Hindlimb muscle (tissue), 1 donor: Measurements from ENCODE around the gene MRGPRF. TPM values are rescaled to one million over a fixed set of nuclear protein-coding genes. Genes with fewer than 3 reads are reported as not detected.
A peak's percentile ranks its signal among the peaks of the same experiment; 100 is the strongest.

Experiments used
- DNase-seq: peaks from one replicate; pipeline ENCODE4 v3.0.0-alpha.2; 2013
- polyA plus RNA-seq: library from polyadenylated mRNA; unstranded; fragments of 120-200 nt; gene quantifications from one replicate; pipeline ENCODE4 v1.2.1, GENCODE V29; 2013; ENCODE audit not compliant: insufficient read length

MRGPRF gene, protein sequence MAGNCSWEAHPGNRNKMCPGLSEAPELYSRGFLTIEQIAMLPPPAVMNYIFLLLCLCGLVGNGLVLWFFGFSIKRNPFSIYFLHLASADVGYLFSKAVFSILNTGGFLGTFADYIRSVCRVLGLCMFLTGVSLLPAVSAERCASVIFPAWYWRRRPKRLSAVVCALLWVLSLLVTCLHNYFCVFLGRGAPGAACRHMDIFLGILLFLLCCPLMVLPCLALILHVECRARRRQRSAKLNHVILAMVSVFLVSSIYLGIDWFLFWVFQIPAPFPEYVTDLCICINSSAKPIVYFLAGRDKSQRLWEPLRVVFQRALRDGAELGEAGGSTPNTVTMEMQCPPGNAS
- 17.4 TPM for polyA plus RNA-seq

- peak; percentile 94 for DNase-seq
Observed at GRCh38 chr11:69013009-69013951, at the start of gene MRGPRF. Gene MRGPRF (minus strand): TSS chr11:69013246. CDS start chr11:69009901, 3,345 bp downstream.

DNA sequence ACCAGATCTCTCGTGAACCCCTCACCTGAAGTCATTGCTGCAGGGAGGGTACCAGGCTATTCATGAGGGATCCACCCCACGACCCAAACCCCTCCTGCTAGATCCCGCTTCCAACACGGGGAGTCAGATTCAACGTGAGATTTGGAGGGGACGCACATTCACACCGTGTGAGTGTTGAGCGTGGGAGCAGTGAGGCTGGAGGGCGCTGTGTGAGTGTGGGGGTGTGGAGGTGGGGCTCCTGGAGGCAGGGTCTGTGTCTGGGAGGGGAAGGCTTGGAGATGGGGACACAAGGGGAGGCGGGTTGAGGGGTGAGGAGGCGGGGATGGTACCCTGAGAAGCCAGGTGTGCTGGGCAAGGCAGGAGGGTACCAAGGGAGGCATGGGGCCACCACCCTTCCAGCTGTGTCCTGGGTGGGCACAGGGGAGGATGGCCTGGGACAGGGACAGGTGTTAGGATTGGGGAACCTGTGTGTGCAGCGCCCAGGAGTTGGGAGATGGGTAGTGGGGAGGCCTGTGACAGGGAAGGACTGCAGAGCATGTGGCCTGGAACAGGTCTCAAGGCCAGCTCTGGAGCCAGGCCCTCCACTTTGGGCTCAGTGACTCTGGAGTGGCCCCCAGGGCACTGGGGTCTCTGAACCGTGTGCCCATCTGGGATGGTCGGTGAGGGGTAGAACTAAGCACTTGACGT lies 49.3 kb upstream of the MRGPRF start:
- no peak for DNase-seq

- no peak for DNase-seq
Observed at GRCh38 chr11:69061713-69062053, 48.6 kb upstream of the MRGPRF start.

DNA sequence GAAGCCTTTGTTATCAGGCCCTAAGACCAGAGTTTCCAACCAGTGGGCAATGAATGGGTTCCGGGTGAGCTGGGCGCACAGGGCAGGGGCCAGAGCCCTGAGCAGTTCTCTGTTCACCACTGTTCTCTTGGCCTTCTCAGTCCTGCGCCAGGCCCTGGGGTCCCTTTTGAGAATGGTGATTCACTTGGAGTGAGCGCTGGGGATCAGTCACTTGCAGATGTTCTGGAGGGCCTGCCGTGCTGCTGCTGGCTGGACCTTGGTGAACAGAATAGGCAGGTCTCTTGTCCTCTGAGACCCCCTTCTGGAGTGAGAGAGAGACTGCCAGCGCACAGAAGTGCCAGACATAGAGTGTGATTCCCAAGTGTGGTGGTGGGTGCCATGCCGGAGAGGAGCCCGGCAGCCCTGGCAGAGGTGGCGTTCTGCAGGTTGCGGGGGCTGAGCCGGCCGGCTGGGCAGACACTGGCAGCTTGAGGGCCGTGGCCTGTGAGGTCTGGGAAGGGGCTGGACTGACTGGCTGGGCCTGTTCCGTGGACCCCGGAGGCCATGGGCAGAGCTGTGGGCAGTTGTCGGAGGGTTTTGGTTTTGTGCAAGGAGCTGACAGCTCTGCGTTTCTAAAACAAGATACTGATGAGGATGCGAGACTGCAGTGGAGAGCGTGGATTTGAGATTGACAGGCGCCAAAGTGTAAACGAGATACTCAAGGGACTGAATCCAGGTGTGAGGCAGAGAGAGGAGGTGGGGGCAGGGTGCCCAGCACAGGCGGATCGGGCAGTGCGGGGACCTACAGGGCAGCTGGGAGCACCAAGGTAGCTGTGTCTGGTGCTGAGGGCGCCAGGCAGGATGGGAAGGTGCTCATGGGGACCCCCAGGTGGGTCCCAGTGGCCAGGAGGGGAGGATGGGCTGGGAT lies 48.0 kb upstream of the MRGPRF start:
- no peak for DNase-seq

GRCh38 chr11:69059985-69060384 lies 46.9 kb upstream of the MRGPRF start:
- DNase-seq = no peak

- DNase-seq = no peak
Observed at GRCh38 chr11:69059429-69059828, 46.4 kb upstream of the MRGPRF start.

- no peak for DNase-seq
Observed at GRCh38 chr11:69058511-69059270, 45.6 kb upstream of the MRGPRF start.

DNA sequence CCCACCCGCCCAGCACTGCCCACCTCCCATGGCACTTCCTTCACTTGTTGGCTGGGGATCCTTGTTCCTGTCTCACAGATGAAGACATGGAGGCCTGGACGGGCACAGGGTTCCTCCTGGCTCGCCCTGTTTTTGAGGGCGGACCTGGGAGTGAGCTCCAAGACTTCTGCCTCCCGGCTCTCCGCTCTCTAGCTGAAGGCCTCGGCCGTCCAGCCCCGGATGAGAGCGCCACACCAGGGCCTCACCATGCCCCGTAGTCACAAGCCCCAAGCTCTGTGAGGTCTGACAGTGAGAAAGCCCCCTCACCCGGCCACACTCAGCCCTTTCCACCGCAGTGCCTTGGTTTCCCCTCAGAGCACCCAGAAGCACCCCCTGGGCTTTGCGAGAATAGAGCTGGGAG lies 44.8 kb upstream of the MRGPRF start:
- DNase-seq = no peak

- no peak for DNase-seq
Observed at GRCh38 chr11:69057236-69057635, 44.2 kb upstream of the MRGPRF start.

DNA sequence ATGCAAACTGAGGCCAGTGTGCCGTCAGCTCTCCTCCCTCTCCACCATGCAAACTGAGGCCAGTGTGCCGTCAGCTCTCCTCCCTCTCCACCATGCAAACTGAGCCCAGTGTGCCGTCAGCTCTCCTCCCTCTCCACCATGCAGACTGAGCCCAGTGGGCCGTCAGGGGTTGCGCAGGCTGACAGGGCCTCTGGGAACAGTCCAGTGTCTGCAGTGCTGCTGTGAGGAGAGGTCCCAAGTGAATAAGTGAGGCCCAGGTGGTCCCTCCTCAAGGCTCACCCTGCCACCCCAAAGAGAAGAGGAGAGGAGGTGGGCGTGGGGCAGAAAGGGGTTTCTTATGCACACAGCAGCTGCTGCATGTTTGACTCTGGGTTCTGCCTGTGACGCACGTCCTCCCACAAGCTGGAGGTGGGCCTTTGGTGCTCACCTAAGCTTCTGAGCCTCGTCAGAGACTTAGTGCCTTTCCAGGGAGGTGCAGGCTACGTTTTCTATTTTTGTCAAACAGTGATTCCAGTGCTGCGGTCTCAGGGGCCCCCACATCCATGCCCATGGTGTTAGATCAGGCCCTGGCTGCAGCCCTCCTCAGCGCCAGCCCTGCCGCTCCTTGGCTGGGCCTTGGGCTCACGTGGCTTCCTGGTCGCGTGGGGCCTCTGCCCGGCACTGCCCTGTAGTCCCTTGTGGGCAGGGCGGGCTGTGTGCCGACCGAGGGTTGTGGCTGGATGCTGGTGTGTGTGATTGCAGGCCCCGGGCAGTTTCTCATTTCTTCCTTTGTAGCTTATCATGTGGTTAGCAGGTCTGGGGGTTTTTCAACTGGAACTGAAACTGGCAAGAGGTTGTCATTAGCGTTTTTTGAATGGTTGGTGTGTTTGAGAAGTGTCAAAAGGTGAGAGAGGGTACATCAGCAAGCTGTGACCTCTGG lies 42.8 kb upstream of the MRGPRF start:
- DNase-seq = no peak

DNA sequence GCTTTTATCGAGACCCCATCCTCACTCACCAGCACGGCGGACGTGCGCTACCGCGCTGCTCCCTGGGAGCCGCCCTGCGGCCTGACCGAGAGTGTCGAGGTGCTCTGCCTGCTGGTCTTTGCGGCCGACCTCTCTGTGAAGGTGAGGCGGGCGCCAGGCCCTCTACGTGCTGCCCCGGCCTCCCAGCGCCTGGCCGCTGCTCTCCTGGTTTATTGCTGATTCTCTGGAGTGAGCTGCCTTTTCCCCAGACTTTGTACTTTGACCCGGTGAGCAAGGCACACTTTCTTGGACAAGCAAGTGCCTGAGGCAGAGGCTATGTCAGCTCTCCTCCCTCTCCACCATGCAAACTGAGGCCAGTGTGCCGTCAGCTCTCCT lies 42.2 kb upstream of the MRGPRF start:
- DNase-seq = no peak

GRCh38 chr11:69054397-69055211 lies 41.6 kb upstream of the MRGPRF start:
- DNase-seq = no peak

DNA sequence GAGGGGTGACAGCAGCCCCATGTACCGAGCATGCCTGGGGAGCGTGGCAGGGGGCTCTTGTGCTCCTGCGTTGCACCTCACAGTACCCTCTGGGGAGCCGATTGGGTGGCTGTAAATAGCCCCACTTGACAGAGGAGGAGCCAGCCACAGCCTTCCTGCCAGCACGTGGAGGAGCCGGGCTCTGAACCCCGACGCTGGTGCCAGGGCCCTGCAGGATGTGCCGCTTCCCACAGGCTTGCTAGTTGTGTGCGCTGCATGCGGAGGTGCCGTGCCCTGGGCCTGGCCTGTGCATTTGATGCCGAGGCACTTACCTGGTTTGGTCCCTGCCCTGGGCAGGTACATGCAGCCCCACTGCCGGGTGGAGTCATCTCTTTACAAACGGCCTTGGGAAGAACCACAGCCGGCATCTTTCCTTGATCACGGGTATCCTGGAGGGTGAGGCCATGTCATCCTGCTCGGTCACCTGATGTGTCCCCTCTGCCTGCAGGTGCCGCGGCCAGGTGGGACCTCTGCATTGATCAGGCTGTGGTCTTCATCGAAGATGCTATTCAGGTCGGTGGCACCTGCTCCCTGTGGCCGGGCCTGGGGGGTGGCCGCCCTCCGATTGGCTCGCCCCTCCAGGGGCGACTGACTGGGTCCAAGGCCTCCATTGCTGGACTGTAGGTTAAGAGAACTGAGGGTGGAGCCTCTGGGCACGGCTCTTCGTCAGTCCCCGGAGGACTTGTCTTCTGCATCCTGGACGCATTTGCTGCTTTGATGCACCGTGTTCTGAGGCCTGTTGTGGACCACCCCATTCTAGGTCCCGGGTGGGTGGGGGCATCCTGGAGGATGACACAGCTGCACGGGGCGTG lies 40.7 kb upstream of the MRGPRF start:
- DNase-seq = no peak

DNA sequence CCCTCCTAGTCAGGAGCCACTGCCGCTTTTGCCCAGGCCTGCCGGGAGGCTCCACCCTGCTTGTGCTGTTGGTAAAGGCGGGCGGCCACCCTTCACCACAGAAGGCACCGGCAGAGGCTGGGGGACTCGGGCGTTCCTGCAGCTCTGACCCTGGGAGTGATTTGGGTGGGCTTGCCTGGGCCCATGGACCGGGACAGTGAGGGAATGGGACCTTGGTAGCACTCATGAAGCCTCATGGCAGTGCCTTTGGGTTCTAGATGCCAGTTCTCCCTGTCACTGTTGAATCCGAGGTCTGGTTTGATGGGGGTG lies 40.1 kb upstream of the MRGPRF start:
- no peak for DNase-seq

DNA sequence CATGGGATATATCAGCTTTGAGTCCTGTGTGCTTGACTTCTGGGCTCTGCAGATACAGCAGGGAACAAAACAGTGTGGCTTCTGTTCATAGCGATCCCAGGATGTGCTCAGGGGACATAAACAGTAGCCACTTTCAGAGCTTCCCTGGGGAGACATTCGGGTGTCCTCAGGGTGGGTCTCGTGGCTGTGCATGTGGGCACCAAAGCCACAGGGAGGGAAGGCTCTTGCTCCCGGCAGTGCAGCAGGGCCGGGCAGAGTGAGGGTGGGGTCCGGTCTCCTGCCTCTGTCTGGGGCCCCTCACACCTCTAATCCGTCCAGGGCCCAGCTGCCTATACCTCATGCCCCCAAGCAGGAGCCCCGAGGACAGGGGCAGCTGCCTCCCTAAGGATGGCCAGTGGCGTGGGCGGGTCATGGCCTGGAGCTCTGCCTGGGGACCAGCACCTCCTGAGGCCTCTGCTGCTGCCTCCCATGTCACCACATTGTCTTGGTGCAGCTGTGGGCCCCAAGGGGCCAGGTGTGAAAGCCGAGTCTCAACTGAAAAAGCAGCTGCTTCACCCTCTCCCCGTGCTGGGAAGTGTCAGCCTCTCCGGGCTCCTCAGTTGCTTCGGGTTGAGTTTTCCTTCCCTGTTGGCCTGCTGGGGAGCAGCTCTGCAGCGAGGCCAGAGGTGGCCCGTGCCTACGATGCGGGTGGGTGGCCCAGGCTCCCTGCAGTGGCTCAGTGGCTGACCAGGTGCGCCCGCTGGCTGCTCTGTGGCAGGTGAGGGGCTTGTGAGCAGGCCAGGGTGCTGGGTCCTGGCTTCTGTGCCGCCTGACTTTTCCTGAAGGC lies 39.5 kb upstream of the MRGPRF start:
- DNase-seq = no peak

- no peak for DNase-seq
Observed at GRCh38 chr11:69051381-69052342, 38.6 kb upstream of the MRGPRF start.
